Measurements from ENCODE around the gene RAB7A. TPM values are rescaled to one million over a fixed set of nuclear protein-coding genes. Genes with fewer than 3 reads are reported as not detected.

RAB7A gene
- total RNA-seq, 3 donors from 2014 or later (not counting 1 experiment from before 2014, with no cell fraction given): 218 to 233 (median 224) TPM

GRCh38 chr3:128863560-128863959 is 137.6 kb downstream of the RAB7A start:
- intact Hi-C loops (cut with micrococcal nuclease): no loop called here
- no peaks in the 10 kb centered on the region for H3K27me3 Mint-ChIP-seq (ENCODE audit: low read depth in 2 of 2)
- WGBS (ENCODE audit: insufficient coverage): 84% methylated on average over 3 of the region's 3 CpGs
- ATAC-seq: no peak
- no peaks in the 10 kb centered on the region for H3K36me3 ChIP-seq (ENCODE audit: control insufficient read depth, insufficient read depth, low read length)
- no peak for TF ChIP-seq CTCF (IDR thresholded peaks at IDR 0.05)
- no peak overlapping the region for H3K27ac ChIP-seq (ENCODE audit: low read length)
- H3K27ac Mint-ChIP-seq: no peak overlapping the region
- peaks cover 6 to 15% of the 10 kb centered on the region in 2 donors for H3K9me3 Mint-ChIP-seq
- no peak for DNase-seq
- no peaks in the 10 kb centered on the region for H3K4me1 ChIP-seq (ENCODE audit: control insufficient read depth, insufficient read depth, low read length)
- peaks cover 28% of the 10 kb centered on the region for H3K9me3 ChIP-seq (ENCODE audit: control insufficient read depth, insufficient read depth, low read length)
- H3K4me1 Mint-ChIP-seq: no peaks in the 10 kb centered on the region
- H3K36me3 Mint-ChIP-seq: peaks cover 5% of the 10 kb centered on the region
- no peak overlapping the region for H3K4me3 Mint-ChIP-seq
- H3K4me3 ChIP-seq (ENCODE audit: low read length): no peak overlapping the region
- H3K27me3 ChIP-seq (ENCODE audit: control insufficient read depth, insufficient read depth, low read length): no peaks in the 10 kb centered on the region

Other genes with a start within 250 kb of the RAB7A start
- 100 to 1,000 TPM in 1 of 3 donors, 1 to 10 TPM in 1, under 1 TPM in 1; 0.92 to 225 (median 8.4) TPM for gene GATA2, start 233.0 kb upstream of the RAB7A start, total RNA-seq
- gene RPN1, start 75.4 kb upstream of the RAB7A start, total RNA-seq: 100 to 1,000 TPM in 1 of 3 donors, 10 to 100 TPM in 2; 90.5 to 130 (median 92.1) TPM
- 10 to 100 TPM; 43.4 to 71.3 (median 54.2) TPM for gene ACAD9, start 153.4 kb downstream of the RAB7A start, total RNA-seq